Activated CD8-positive, alpha-beta memory T cell treated with anti-CD3 and anti-CD28 coated beads, Interleukin-2, amount 50 U/mL, for 1 hour (primary cell): ENCODE results near the gene FUT8.

Experiments
- DNase-seq: peaks from one replicate; pipeline ENCODE4 v3.0.0-alpha.2; 2020; ENCODE audit errors: extremely low read depth

Gene FUT8

DNA sequence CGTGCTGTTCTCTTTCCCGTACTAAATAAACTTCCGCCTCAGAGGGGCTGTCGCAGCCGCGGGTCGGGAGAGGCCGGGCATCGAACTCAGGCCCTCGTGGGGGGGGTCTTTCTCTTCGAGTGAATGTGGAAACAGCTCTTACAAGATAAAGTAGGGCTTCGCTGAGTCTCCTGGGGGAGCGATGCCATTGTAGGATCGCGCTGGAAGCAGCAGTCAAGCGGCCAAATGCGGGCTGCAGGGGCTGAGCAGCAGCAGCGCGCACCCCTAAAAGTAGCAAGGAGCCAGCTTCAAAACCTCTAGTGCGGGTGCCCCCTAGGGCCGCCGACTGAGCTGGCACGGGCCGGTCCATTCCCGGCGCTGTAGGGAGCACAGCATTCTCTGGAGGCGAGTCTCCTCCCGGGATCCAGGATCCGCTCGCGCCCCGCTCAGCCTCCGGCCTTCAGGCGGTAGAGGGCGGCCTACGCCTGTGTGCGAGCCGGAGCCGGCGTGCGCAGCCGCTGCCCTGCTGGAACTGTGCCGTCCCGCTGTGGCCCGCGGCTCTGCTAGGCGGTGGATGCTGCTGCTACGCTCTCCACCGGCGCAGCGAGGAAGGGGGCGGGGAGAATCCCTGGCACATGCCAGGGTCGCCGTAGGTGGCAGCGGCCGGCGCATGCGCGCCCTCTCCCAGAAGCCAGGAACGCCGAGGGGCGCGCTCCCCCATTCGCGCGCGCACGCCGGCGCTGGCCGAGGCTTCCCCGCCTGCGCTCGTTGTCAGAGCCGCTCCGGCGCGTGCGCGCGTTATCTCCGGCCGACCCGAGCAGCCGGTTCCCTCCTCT, at the start of gene FUT8:
FUT8 (plus strand) TSS at position 699 of the 815 bp plus-strand sequence. CDS start 148,834 bp downstream, outside the sequence.
- DNase-seq: peak; percentile 89

DNA sequence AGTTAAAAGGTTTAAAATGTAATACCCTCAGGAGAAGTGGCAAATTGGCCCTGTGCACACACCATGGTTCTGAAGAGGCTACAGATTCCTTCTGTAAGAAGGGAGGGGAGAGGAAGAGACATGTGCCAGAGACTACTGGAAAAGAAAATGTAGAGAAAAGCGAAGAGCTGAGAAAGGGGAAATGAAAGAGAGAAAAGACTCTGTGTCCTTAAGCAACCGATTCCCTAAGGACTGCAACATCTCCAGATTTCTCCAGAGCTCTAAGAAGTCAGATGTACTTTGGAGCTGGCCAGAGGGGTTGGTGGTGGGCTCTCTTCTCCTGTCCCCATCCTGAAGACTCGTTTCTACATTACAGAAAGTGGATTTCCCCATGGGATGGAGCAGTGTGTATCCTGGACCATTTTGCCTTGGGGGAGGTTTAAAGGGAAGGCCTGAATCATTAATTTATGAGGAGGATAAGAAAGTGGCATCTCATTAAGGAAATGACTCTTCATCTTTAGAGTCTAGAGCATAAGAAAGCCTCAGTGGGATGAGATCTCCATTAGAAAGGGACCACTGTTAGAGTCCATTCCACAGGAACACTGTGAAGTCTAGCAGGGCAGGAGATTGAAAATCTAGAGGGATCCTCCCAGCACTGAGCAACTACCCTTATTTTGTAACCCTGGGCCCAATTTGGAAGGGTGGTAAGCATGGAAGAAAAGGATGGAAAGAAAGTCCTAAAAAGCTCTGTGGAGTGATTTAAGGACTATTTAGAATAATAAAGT, 45.5 kb upstream of the FUT8 start:
- no peak for DNase-seq

DNA sequence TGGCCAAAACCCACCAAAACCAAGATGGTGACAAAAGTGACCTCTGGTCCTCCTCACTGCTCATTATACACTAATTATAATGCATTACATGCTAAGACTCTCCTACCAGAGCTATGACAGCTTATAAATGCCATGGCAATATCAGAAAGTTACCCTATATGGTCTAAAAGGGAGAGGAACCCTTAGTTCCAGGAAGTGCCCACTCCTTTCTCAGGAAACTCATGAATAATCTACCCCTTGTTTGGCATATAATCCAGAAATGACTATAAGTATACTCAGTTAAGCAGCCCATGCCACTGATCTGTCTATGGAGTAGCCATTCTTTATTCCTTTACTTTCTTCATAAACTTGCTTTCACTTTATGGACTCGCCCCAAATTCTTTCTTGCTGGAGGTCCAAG, 43.0 kb upstream of the FUT8 start:
- no peak for DNase-seq

DNA sequence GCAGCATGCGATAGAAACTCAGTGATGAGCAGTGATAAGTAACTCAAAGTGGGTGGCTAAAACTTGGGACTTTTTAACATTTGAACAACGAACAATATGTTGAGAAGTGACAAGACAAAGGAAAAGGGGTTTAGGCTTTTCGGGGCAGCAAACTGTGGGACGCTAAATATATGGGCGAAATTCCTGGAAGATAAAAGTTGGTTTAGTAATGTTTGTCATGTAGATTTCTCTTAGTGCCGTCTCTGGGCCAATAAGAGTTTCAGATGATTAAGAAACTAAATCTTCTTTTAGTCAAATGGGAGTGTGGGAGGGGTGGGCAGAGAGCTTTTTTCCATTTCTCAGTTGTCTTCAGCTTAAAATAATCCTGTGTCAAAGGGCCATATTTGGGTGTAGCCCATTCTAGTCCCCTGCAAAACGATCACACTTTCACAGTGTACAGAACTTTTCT, 41.7 kb upstream of the FUT8 start:
- DNase-seq: no peak

DNA sequence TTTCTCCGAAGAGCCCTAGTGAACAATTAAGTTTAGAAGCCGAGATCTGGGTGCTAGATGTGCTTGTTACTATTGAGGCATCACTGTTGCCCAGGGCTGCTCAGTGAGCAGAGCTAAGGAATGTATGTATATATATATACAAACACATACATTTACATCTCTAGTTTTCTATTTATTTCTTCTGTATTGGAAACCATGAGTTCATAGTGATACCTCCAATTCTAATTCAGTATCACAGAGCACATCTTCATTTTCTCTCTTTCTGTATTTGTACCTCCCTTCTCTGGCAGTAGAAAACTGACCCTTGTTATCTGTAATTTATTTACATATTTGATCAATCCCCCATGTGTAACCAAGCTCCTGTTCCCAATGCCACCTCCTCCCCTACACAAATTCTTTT, 40.7 kb upstream of the FUT8 start:
- DNase-seq: no peak

DNA sequence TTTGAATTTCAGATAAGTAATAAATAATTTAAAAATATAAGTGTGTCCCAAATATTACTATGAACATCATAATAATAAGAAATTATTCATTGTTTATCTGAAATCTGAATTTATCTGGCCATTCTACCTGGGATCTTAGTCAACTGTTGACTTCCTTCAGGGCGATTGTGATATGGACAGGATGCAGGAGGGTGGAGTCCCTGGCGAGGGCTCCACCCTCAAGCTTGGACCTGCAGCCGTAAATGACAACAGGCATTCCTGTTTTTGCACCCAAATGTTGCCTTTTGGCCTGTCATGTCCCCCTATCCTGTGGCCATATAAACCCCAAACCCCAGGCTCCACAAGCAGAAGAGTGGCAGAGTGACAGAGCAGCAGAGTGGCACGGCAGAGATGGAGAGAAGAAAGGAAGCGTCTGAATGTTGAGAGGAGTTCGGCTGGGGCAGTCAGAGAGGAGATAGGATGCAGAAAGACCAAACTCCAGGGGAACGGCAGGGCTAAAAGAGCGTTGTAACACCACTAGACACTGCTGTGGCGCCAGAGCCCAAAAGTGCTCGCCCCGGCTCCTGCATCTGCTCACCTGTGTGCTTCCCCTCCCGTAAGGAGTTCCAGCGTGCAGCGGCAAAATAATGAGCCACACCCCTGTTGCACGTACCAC, 39.4 kb upstream of the FUT8 start:
- no peak for DNase-seq

DNA sequence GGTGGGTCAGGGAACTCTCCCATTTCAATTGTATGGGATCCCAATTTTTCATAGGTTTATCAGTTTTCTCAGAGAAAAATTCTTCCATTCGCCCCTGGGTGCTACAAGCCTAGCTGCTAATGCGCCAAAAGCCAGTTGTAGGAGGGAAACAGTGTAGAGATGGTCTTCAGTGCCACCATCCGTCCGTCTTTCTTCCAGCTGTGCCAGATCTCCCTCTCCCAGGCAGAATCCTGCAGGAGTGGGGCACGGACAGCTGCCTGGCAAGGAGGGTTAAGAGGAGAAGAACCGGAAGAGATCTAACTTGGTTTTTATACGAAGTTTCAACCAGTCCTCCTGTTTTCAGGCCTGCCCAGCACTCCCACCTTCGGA, 38.9 kb upstream of the FUT8 start:
- DNase-seq: no peak

DNA sequence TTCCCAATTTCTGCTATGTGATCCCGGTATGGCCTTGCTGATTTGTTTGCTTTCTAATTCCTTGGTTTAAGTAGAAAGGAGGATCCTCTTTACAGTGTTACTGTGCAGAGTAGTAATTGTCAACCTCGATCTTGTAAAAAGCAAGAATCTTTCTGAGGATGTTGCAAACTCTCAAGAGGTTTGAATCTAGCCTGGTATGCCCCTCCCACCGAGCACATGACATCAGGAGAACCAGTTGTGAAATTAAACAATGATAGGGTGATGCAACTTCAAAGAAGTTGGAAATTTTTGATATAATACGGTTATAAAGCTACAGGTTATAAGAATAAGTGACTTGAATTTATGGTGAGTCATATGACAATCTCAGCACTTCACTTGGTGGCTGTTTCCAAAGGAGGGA, 35.0 kb upstream of the FUT8 start:
- DNase-seq: no peak

DNA sequence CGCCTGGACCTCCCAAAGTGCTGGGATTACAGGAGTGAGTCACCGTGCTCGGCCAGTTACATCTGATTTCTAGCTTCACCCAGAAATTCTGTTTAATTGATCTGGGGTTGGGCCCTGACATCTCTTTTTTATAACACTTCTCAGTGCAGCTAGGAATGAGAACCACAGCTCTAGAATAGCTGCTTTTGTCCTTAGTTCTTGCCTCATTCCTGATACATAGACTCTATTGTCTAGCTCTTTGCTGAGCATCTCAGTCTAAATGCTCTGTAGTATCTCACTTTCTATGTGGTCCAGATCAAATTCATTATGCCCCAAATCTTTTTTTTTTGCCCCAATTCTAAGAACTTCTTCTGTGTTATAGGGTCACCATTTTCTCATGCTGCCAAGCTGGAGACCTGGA, 29.9 kb upstream of the FUT8 start:
- no peak for DNase-seq

DNA sequence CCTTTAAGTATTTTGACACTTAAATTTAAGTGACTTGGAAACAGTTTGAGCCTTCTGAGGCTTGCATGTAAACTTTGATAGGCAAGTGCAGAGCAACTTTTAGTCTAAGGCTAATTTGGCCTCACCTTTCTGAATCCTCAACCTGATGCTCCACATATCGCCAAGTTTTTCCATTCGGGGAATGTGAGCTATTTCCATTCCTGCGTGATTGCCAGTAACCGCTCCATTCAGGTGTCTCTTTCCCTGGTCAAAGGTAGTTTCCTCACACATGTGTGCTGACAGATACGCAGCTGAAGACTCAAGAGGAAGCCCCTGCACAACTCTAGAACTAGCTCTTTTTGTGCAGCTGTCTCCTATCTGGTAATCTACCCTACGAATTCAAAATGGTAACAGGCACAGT, 25.4 kb upstream of the FUT8 start:
- DNase-seq: no peak

DNA sequence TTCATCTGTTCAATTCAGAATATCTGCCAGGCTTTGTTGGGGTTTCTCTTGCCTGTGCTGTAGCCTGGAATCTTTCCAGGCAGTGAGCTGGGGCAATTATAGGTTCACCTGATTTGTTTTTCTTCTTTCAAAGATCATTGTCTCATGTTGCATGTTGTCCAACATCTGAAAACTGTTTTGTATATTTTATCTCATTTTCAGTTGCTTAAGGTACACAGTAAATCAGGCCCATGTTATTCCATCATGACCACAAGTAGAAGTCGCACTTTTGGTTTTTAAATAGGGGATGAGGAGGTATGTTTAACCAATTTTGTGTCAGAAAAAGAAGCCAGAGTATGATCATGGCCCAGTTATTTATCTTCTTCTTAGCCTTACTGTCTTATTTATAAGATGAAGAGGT, 24.9 kb upstream of the FUT8 start:
- DNase-seq: no peak

DNA sequence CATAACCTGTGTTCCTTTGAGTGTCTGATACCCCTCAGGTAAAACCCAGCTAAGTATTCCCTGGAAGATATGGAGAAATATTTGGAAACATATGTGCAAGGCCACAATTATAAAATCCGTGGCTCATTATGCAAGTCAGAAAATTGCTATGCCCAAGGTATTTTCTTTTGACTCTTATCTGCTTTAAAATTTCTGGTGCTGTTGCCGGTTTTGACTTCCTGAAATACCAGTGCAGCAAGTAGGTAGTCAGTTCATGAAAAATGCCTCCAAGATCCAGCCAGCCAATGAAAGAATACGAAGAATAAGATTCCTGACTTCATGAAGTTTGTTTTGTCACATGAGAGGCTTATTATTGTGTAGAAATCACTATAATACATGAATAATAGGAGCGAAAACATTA, 20.2 kb upstream of the FUT8 start:
- no peak for DNase-seq

DNA sequence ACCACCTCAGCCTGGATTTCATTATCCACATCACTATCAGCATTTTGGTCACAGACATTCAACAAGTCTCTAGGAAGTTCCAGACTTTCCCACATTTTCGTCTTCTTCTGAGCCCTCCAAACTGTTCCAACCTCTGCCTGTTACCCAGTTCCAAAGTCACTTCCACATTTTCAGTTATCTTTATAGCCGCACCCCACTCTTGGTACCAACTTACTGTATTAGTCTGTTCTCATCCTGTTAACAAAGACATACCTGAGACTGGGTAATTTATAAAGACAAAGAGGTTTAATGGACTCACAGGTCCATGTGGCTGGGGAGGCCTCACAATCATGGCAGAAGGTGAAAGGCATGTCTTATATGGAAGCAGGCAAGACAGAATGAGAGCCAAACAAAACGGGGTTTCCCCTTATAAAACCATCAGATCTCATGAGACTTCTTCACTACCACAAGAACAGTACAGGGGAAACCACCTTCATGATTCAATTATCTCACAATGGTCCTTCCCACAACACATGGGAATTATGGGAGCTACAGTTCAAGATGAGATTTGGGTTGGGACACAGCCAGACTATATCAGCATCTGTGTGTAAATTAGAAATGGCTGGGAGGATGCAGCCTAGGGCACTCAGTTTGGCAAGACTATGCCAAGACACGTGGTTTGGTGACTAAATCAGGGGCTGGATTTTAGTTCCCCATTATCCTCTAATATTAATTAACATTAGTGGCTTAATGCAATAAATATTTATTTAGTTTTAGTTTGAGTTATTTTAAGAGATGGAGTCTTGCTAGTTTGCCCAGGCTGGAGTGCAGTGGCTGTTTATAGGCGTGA, 16.2 kb upstream of the FUT8 start:
- no peak for DNase-seq

DNA sequence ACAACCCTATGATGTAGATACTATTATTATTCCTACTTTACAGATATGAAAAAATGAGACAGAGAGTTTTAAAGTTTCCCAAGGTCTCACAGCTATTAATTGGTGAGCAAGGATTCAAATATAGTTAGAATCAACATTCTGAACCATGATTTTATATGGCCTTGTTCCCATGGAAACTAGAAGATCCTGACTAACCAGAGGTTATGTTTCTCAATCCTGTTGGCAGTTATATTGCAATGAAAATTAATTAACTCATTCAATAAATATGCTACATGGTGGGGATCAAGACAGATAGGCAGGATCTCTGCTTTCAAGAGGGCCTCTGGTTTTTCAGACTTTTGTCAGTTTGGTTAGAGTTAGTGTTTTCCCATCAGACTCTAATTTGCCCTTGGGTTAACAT, 9.3 kb upstream of the FUT8 start:
- no peak for DNase-seq

DNA sequence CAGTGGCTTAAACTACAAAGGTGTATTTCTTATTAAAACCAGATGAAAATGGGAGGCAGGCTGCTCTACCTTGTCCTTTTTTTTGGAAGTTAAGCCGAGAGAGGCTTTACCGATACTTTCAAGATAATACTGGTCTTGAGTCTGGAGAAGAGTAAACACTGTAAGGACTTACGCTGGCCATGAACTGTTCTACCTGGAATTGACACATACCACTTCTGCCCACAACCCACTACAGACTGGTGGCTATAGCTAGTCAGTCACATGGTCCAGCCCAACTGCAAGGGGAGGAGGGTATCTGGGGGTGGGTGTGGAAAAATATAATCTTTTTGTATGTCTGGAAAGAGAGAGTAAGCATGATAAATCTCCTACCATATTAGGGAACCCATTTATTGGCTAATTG, 4.4 kb upstream of the FUT8 start:
- no peak for DNase-seq

DNA sequence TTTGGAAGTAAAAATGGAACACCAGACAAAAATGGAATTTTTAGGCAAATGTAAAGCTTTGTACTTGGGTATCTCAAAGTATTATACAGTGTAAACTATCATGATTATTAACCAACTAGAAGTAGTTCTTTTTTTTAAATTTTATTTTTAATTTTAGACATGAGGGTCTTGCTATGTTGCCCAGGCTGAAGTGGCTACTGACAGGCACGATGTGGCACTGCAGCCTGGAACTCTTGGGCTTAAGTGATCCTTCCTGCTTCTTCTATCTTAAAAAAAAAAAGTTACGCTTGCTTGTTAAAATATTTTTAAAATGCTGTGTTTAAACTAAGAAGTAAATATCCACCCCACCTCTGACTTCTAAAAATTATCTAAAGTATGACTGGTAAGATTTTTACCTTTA, 1.9 kb upstream of the FUT8 start:
- DNase-seq: no peak

DNA sequence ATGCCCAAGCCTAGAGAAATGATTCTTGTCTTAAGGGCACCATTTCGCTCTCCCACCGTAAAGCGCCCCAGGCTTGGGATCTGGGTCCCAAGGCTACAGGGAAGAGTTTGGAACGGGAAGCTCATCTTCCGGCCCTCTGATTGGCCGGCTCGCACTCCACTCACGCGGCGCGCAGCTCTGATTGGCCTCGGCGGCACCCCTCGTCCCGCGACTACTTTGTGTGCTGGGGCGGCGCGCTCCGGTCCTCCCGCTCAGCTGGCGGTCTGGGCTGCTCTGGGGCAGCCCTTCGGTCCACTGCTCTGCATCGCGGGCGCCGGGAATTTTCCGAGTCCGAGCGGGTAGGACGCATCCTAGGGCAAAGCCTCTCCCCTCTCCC, 886 bp upstream of the FUT8 start:
- DNase-seq: peak; percentile 37

DNA sequence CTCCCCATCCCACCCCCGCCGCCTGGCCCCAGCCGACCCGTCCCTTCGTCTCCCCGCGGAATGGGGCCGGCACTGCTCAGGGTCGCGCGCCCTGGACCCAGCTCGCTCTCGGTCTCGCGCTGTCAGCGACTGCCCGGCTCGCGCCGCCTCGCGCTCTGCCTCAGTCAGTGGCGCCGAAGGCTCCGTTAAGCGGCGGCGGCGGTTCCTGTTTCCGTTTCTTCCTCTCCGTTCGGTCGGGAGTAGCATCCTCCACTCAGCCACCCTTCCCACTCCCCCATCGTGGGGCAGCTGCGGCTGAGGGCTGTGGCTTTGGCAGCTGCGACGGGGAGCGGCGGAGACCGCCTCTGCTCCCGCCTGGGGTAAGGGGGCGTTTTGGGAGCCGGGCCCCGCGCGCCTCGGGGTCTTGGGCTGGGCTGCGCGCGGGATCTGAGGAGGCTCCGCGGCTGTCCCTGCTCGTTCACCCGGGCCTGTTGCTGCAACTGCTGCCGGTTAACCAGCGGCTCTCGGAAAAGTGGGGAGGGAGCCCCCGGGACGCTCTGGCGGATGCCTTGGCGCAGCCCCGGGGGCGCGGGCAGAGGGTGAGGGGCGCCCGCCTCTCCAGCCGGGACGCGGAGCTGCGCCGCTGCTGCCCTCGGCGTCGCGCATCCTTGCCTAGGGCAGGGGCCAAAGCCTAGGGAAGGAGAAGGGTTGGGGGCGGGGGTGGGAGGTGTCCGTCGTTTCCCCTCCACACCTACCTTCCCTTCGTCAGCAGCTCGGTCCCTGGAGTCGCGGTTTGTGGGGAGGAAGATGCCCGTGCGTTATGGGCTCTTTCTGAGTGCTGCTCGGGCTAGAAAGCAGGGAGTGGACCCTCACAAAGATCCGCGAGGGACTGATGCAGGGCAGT, 567 bp downstream of the FUT8 start:
- DNase-seq: peak; percentile 8

DNA sequence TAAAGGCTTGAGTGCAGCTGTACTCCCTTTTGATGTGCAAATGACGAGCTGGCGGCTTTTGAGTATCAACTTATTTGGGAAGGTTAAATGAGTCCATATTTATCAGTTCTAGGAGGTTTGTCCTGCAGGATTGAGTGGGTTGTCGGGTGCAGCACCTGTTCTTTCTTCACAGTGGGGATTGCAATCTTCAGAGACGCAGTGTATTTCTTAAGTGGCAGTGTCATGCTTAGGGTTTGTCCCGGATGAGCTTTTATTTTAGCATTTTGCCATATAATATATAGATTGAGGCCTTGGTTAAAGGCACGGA, 1.2 kb downstream of the FUT8 start:
- no peak for DNase-seq

DNA sequence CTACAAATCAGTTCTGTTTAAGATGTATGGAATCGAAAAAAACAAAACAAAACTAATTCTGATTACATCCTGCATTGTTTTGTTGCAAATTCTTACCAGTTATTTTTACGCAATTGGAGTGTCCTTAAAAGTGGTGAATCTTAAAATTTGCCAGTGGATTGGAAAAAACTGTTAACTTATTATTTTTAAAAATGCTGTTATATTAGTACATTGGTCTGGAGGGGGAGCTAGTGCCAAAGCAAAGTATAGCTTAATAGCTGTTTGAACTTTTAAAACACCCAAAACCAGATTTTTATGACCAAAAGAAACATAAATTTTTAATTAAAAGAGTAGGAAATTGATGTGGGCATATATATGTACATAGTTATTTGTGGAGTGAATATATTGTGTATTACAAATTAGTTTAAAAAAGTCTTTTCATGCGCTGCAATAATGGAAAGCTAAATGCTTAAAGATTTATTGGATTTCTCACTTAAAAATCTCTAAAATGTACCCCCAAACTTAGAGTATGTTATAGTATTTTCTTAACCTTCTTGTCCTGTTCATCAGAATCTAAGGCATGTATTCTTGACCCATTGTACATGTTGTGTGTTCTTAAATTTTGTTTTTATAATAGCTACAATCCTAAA, 2.5 kb downstream of the FUT8 start:
- no peak for DNase-seq

DNA sequence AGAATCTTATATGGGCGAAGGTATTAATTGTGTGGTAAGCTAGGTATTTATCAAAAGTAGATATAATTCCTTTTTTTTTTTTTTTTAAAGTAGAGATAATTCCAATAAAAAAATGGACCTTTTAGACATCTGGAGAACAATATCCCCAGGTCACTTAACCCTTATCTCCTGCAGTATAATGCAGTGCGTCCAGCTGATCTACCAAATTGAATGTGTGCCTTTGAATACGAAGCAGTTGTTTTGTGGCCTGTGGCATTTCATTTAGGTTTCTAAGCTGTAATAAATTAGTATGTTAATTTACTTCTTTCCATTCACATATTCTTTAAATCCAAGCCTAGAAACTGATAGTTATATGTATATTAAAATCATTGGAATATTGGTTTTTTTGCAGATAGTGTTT, 3.1 kb downstream of the FUT8 start:
- DNase-seq: no peak
